A673 (cell line): ENCODE results near the gene SPON1. TPM values are rescaled to one million over a fixed set of nuclear protein-coding genes. Genes with fewer than 3 reads are reported as not detected.

Experiments
- BruUV-seq: library from RNA; stranded (reverse); fragments of 400-500 nt; replicated peaks from 2 replicates; lab custom pipeline; 2021; lab: Mats Ljungman, UMichigan
- CTCF ChIA-PET: fragments of 300-600 bp; sonication (Branson Sonifier 250); formaldehyde crosslinking; loops from one replicate; lab custom pipeline; 2022; ENCODE audit warnings: antibody characterized with exemption; lab: Charles Lee
- POLR2A ChIA-PET: fragments of 300-600 bp; sonication (Branson Sonifier 250); formaldehyde crosslinking; loops from one replicate; lab custom pipeline; 2022; ENCODE audit warnings: antibody characterized with exemption; ENCODE audit not compliant: low non-redundant PET; lab: Charles Lee
- DNase-seq: peaks from one replicate; pipeline ENCODE4 v3.0.0-alpha.2; 2015; ENCODE audit warnings: low spot score
- H3K27ac ChIP-seq: fragments of 200-600 bp; sonication (generic); 2 replicates; pipeline ENCODE4 v1.5.1; 2016; ENCODE audit warnings: mixed run types, low read depth, mild to moderate bottlenecking, mixed read lengths, antibody characterized with exemption, low read length; ENCODE audit not compliant: poor library complexity, severe bottlenecking
- H3K27me3 ChIP-seq: fragments of 200-600 bp; sonication (generic); replicated peaks from 2 replicates; pipeline ENCODE4 v1.6.1; 2017; ENCODE audit warnings: mixed run types, low read depth, mild to moderate bottlenecking, mixed read lengths, antibody characterized with exemption, low read length; ENCODE audit not compliant: insufficient read depth, poor library complexity
- H3K36me3 ChIP-seq: fragments of 200-600 bp; sonication (generic); 2 replicates; pipeline ENCODE4 v1.6.1; 2016; ENCODE audit warnings: mixed run types, mild to moderate bottlenecking, mixed read lengths, antibody characterized with exemption, low read length; ENCODE audit not compliant: insufficient read depth, poor library complexity, severe bottlenecking
- H3K4me1 ChIP-seq: fragments of 200-600 bp; sonication (generic); 2 replicates; pipeline ENCODE4 v1.6.1; 2017; ENCODE audit warnings: mixed run types, mild to moderate bottlenecking, mixed read lengths, antibody characterized with exemption, low read length; ENCODE audit not compliant: insufficient read depth, poor library complexity, severe bottlenecking
- H3K4me3 ChIP-seq: fragments of 200-600 bp; sonication (generic); 2 replicates; pipeline ENCODE4 v1.5.1; 2016; ENCODE audit warnings: low read depth, mixed run types, mild to moderate bottlenecking, mixed read lengths, low read length; ENCODE audit not compliant: poor library complexity, severe bottlenecking
- H3K9me3 ChIP-seq: fragments of 200-600 bp; sonication (generic); 2 replicates; pipeline ENCODE4 v1.6.1; 2016; ENCODE audit warnings: mixed run types, low read depth, mild to moderate bottlenecking, mixed read lengths, antibody characterized with exemption, low read length; ENCODE audit not compliant: poor library complexity, severe bottlenecking
- CTCF ChIP-seq: fragments of 300-800, 200-600 bp; sonication (generic); conservative IDR thresholded peaks from 2 replicates; pipeline ENCODE4 v1.5.1; 2017; ENCODE audit warnings: low read depth, mild to moderate bottlenecking, antibody characterized with exemption, low read length, moderate library complexity, mixed read lengths
- EZH2 ChIP-seq: fragments of 200-600 bp; sonication (generic); IDR thresholded peaks from 2 replicates; pipeline ENCODE4 v1.6.1; 2017; ENCODE audit warnings: borderline replicate concordance, low read depth, mild to moderate bottlenecking, mixed read lengths, antibody characterized with exemption, low read length; ENCODE audit not compliant: poor library complexity, severe bottlenecking
- intact Hi-C: fragments of 100-400 bp; cut with micrococcal nuclease; formaldehyde crosslinking; loops from one replicate; pipeline ENCODE4 v1.10.0; 2022; ENCODE audit not compliant: unreplicated experiment
- total RNA-seq: library from RNA; stranded (reverse); gene quantifications from 2 replicates; pipeline ENCODE4 v1.2.3, GENCODE V29; 2021

The SPON1 gene
- total RNA-seq, 1 experiment from 2014 or later: not detected

GRCh38 chr11:13944911-13945425 is 17.6 kb upstream of the SPON1 start:
- intact Hi-C loops: no loop called here
- H3K9me3 ChIP-seq: no peaks in the 10 kb centered on the region
- DNase-seq: no peak
- ChIA-PET CTCF (no interaction called here), POLR2A (no interaction called here)
- H3K27ac ChIP-seq: no peak overlapping the region
- no TSS peak for BruUV-seq
- H3K4me3 ChIP-seq: no peak overlapping the region
- TF ChIP-seq EZH2: no peak
- no peak for TF ChIP-seq CTCF
- H3K27me3 ChIP-seq: no peaks in the 10 kb centered on the region
- H3K4me1 ChIP-seq: no peaks in the 10 kb centered on the region
- no peaks in the 10 kb centered on the region for H3K36me3 ChIP-seq

- Histone ChIP-seq H3K9me3 (no peaks in the 10 kb centered on the region), H3K27me3 (no peaks in the 10 kb centered on the region), H3K27ac (no peak overlapping the region), H3K4me1 (no peaks in the 10 kb centered on the region), H3K36me3 (no peaks in the 10 kb centered on the region), H3K4me3 (no peak overlapping the region)
- intact Hi-C loops: no loop called here
- TF ChIP-seq EZH2: no peak
- TF ChIP-seq CTCF: no peak
- DNase-seq: no peak
- CTCF ChIA-PET: no interaction called here
- POLR2A ChIA-PET: no interaction called here
- BruUV-seq: no TSS peak
Measured at GRCh38 chr11:13947379-13947778, 15.1 kb upstream of the SPON1 start.

GRCh38 chr11:13949876-13950275 is 12.6 kb upstream of the SPON1 start:
- Histone ChIP-seq H3K36me3 (no peaks in the 10 kb centered on the region), H3K27me3 (peaks cover 12% of the 10 kb centered on the region), H3K27ac (no peak overlapping the region), H3K9me3 (no peaks in the 10 kb centered on the region), H3K4me3 (no peak overlapping the region), H3K4me1 (no peaks in the 10 kb centered on the region)
- ChIA-PET POLR2A (no interaction called here), CTCF (no interaction called here)
- TF ChIP-seq EZH2 (no peak), CTCF (no peak)
- BruUV-seq: no TSS peak
- no peak for DNase-seq
- intact Hi-C loops: loop anchor here (5.0 to 10.0 kb wide), 2 partner anchors 178 to 505 kb away; no protein-coding TSS in a partner anchor
